SK-N-SH (cell line): Measurements from ENCODE around the gene CDH18. TPM values are rescaled to one million over a fixed set of nuclear protein-coding genes. Genes with fewer than 3 reads are reported as not detected.
A peak's percentile ranks its signal among the peaks of the same experiment; 100 is the strongest.

ENCODE experiments used
- CTCF ChIA-PET: fragments of 300-600, 350-600 bp; formaldehyde crosslinking; extraction: SDS; loops from one replicate; lab custom pipeline; 2021; lab: Yijun Ruan, JAX
- POLR2A ChIA-PET: fragments of 350-600 bp; sonication (Branson Sonifier 250); formaldehyde crosslinking; extraction: SDS; loops from one replicate; lab custom pipeline; 2020; ENCODE audit warnings: antibody characterized with exemption, inconsistent platforms; lab: Yijun Ruan, JAX
- DNase-seq: peaks from one replicate; pipeline ENCODE4 v3.0.0; 2012
- H2AFZ ChIP-seq: fragments of 200-600 bp; sonication (generic); 2 replicates; pipeline ENCODE4 v1.8.1; 2016; ENCODE audit warnings: antibody characterized with exemption, mild to moderate bottlenecking, low read depth
- H3F3A ChIP-seq: fragments of 200-600 bp; sonication (generic); replicated peaks from 2 replicates; pipeline ENCODE3; 2016; ENCODE audit warnings: antibody characterized with exemption, mild to moderate bottlenecking; ENCODE audit not compliant: insufficient read depth
- H3K27ac ChIP-seq, 2 experiments: fragments of 200-500 bp in 1 of 2; fragments of 200-600 bp in 1 of 2; sonication (Bioruptor generic) in 1 of 2; sonication (generic), shearing (Covaris generic) in 1 of 2; 2 replicates each; pipeline versions ENCODE4 v1.5.1 to v1.6.1; 2014 to 2016; ENCODE audit warnings: low read depth in 2 of 2, inconsistent platforms in 1 of 2, low read length in 1 of 2, mild to moderate bottlenecking in 1 of 2, mixed read lengths in 1 of 2
- H3K27me3 ChIP-seq: fragments of 200-600 bp; sonication (generic), shearing (Covaris generic); 2 replicates; pipeline ENCODE4 v1.6.1; 2016; ENCODE audit warnings: mixed run types; ENCODE audit not compliant: insufficient read depth
- H3K36me3 ChIP-seq, 2 experiments: fragments of 200-500 bp in 1 of 2; fragments of 200-600 bp in 1 of 2; sonication (Bioruptor generic) in 1 of 2; sonication (generic) in 1 of 2; replicated peaks in 1 of 2; 2 replicates each; pipeline versions ENCODE3 to v1.5.1; 2014 to 2016; ENCODE audit warnings: low read length in 1 of 2, mild to moderate bottlenecking in 1 of 2; ENCODE audit not compliant: insufficient read depth in 2 of 2, control insufficient read depth in 1 of 2
- H3K4me1 ChIP-seq, 2 experiments: fragments of 200-500 bp in 1 of 2; fragments of 200-600 bp in 1 of 2; sonication (Bioruptor generic) in 1 of 2; sonication (generic), shearing (Covaris generic) in 1 of 2; 2 replicates each; pipeline versions ENCODE4 v1.5.1 to v1.6.1; 2014 to 2016; ENCODE audit warnings: low read depth in 1 of 2, low read length in 1 of 2, mixed run types in 1 of 2; ENCODE audit not compliant: insufficient read depth in 2 of 2, control insufficient read depth in 1 of 2
- H3K4me2 ChIP-seq: fragments of 200-600 bp; sonication (generic), shearing (Covaris generic); 2 replicates; pipeline ENCODE4 v1.6.1; 2017; ENCODE audit warnings: mixed run types
- H3K4me3 ChIP-seq, 2 experiments: fragments of 200-500 bp in 1 of 2; fragments of 200-600 bp in 1 of 2; sonication (Bioruptor generic) in 1 of 2; sonication (generic), shearing (Covaris generic) in 1 of 2; 2 replicates each; pipeline versions ENCODE4 v1.5.1 to v1.8.1; 2014 to 2016; ENCODE audit warnings: low read depth in 2 of 2, inconsistent platforms in 1 of 2, low read length in 1 of 2, mild to moderate bottlenecking in 1 of 2, mixed read lengths in 1 of 2, moderate library complexity in 1 of 2
- H3K79me2 ChIP-seq: fragments of 200-600 bp; sonication (generic); 2 replicates; pipeline ENCODE4 v1.8.1; 2017; ENCODE audit warnings: mild to moderate bottlenecking; ENCODE audit not compliant: insufficient read depth
- H3K9ac ChIP-seq: fragments of 200-600 bp; sonication (generic); 2 replicates; pipeline ENCODE4 v1.6.1; 2017; ENCODE audit warnings: mixed run types
- H3K9me2 ChIP-seq: fragments of 200-600 bp; sonication (generic); 2 replicates; pipeline ENCODE4 v1.6.1; 2017; ENCODE audit warnings: mixed run types
- H3K9me3 ChIP-seq: fragments of 200-600 bp; sonication (generic); 2 replicates; pipeline ENCODE4 v1.6.1; 2017; ENCODE audit warnings: mixed run types, mild to moderate bottlenecking, moderate library complexity
- H4K20me1 ChIP-seq: fragments of 200-600 bp; sonication (generic); 2 replicates; pipeline ENCODE4 v1.6.1; 2017; ENCODE audit warnings: mild to moderate bottlenecking, mixed run types; ENCODE audit not compliant: insufficient read depth
- CHD2 ChIP-seq: fragments of 150-350 bp; IDR thresholded peaks from 2 replicates; pipeline ENCODE4 v1.6.1; 2018; ENCODE audit warnings: low read length; ENCODE audit not compliant: partially characterized antibody
- CTCF ChIP-seq: fragments of 200-600 bp; sonication (generic); IDR thresholded peaks from 2 replicates; pipeline ENCODE4 v1.6.1; 2017; ENCODE audit warnings: antibody characterized with exemption, mild to moderate bottlenecking, moderate library complexity
- EP300 ChIP-seq, 2 experiments: IDR thresholded peaks; 2 replicates each; pipeline versions ENCODE4 v1.4.0 to v1.6.1; 2012; ENCODE audit warnings: borderline replicate concordance in 1 of 2, low read depth in 1 of 2, low read length in 1 of 2
- FOSL2 ChIP-seq: IDR thresholded peaks from 2 replicates; pipeline ENCODE4 v1.4.0; 2012; ENCODE audit warnings: low read depth, mild to moderate bottlenecking, moderate library complexity, borderline replicate concordance
- FOXM1 ChIP-seq: IDR thresholded peaks from 2 replicates; pipeline ENCODE4 v1.4.0; 2012; ENCODE audit warnings: low read depth, mild to moderate bottlenecking
- GATA2 ChIP-seq: sonication (generic); formaldehyde crosslinking; IDR thresholded peaks from 2 replicates; pipeline ENCODE4 v1.5.0; 2020; ENCODE audit warnings: mild to moderate bottlenecking, missing genetic modification reagents
- IRF3 ChIP-seq: fragments of 150-350 bp; IDR thresholded peaks from 2 replicates; pipeline ENCODE4 v1.6.1; 2016; ENCODE audit warnings: mild to moderate bottlenecking, low read depth, low read length
- JUND ChIP-seq: IDR thresholded peaks from 2 replicates; pipeline ENCODE4 v1.4.0; 2012
- MEF2A ChIP-seq: IDR thresholded peaks from 2 replicates; pipeline ENCODE4 v1.4.0; 2012; ENCODE audit warnings: low read depth, borderline replicate concordance
- MXI1 ChIP-seq: IDR thresholded peaks from 2 replicates; pipeline ENCODE4 v1.6.1; 2012; ENCODE audit warnings: mild to moderate bottlenecking, low read depth, low read length, improper control_type of control experiment
- NFIC ChIP-seq: IDR thresholded peaks from 2 replicates; pipeline ENCODE4 v1.4.0; 2012; ENCODE audit warnings: borderline replicate concordance
- NRF1 ChIP-seq: IDR thresholded peaks from 2 replicates; pipeline ENCODE4 v1.6.1; 2012; ENCODE audit warnings: low read depth, mild to moderate bottlenecking, low read length
- PBX3 ChIP-seq: IDR thresholded peaks from 2 replicates; pipeline ENCODE4; 2012
- RAD21 ChIP-seq: IDR thresholded peaks from 2 replicates; pipeline ENCODE4 v1.6.1; 2012; ENCODE audit warnings: mild to moderate bottlenecking, low read length
- REST ChIP-seq: IDR thresholded peaks from 2 replicates; pipeline ENCODE4 v1.6.1; 2012; ENCODE audit warnings: mild to moderate bottlenecking, low read depth, low read length, moderate library complexity
- SIN3A ChIP-seq: IDR thresholded peaks from 2 replicates; pipeline ENCODE4 v1.6.1; 2012; ENCODE audit warnings: low read depth, mild to moderate bottlenecking, low read length, moderate library complexity, borderline replicate concordance
- TEAD4 ChIP-seq: IDR thresholded peaks from 2 replicates; pipeline ENCODE4 v1.4.0; 2012; ENCODE audit warnings: mild to moderate bottlenecking, borderline replicate concordance; ENCODE audit not compliant: insufficient read depth
- USF1 ChIP-seq: IDR thresholded peaks from 2 replicates; pipeline ENCODE4 v1.4.0; 2012; ENCODE audit warnings: low read depth, borderline replicate concordance
- USF2 ChIP-seq: fragments of 150-350 bp; IDR thresholded peaks from 2 replicates; pipeline ENCODE4 v1.6.1; 2017; ENCODE audit warnings: antibody characterized with exemption, low read length, low read depth, borderline replicate concordance
- YY1 ChIP-seq: IDR thresholded peaks from 2 replicates; pipeline ENCODE4 v1.4.0; 2012; ENCODE audit warnings: low read depth, mild to moderate bottlenecking
- WGBS: methylation state at CpG from one replicate; pipeline ENCODE4 v1.1.6; 2017; ENCODE audit warnings: low lambda C conversion rate; 5-methylcytosine and 5-hydroxymethylcytosine counted together
- polyA plus RNA-seq, 3 experiments: library from polyadenylated mRNA; depleted of rRNA; stranded (reverse); fragments of >200 nt; gene quantifications; 2 replicates each; pipeline ENCODE4 v1.2.3, GENCODE V29; 2012

Gene CDH18
- polyA plus RNA-seq, 1 of the 3 experiments (the other 2 are of a cell fraction), result 6.0 TPM

GRCh38 chr5:19977099-19977498 is 10.9 kb downstream of the CDH18 start:
- Histone ChIP-seq H3K36me3 (no peaks in the 10 kb centered on the region), H3K9ac (no peak overlapping the region), H3K4me3 (no peak overlapping the region), H3K9me3 (no peaks in the 10 kb centered on the region), H3K9me2 (no peaks in the 10 kb centered on the region), H3K4me1 (no peaks in the 10 kb centered on the region), H2AFZ (no peak overlapping the region), H3K79me2 (no peaks in the 10 kb centered on the region), H3K27ac (no peak overlapping the region), H3K27me3 (no peaks in the 10 kb centered on the region), H3F3A (no peaks in the 10 kb centered on the region), H3K4me2 (no peak overlapping the region), H4K20me1 (no peaks in the 10 kb centered on the region)
- ChIA-PET POLR2A (no interaction called here), CTCF (no interaction called here)
- 31% methylated on average over 2 of the region's 2 CpGs for WGBS
- TF ChIP-seq GATA2 (peak; percentile 31; the same call in 1 of the 2 replicates), RAD21 (no peak)
- DNase-seq, result no peak

GRCh38 chr5:19975795-19976194 is 12.2 kb downstream of the CDH18 start:
- Histone ChIP-seq H3K9me2 (no peaks in the 10 kb centered on the region), H3F3A (no peaks in the 10 kb centered on the region), H3K9me3 (no peaks in the 10 kb centered on the region), H3K9ac (no peak overlapping the region), H3K36me3 (no peaks in the 10 kb centered on the region), H3K27ac (no peak overlapping the region), H3K4me2 (no peak overlapping the region), H4K20me1 (no peaks in the 10 kb centered on the region), H3K4me3 (no peak overlapping the region), H3K79me2 (no peaks in the 10 kb centered on the region), H3K4me1 (no peaks in the 10 kb centered on the region), H2AFZ (no peak overlapping the region), H3K27me3 (no peaks in the 10 kb centered on the region)
- no peak for DNase-seq
- ChIA-PET POLR2A (no interaction called here), CTCF (no interaction called here)
- WGBS, result 31% methylated on average over 4 of the region's 4 CpGs
- no peak for TF ChIP-seq SIN3A
- TF ChIP-seq JUND, result no peak
- no peak for TF ChIP-seq CHD2
- no peak for TF ChIP-seq FOSL2
- no peak for TF ChIP-seq EP300 (IDR thresholded peaks at IDR 0.05; ENCODE audit: borderline replicate concordance in 1 of 2, low read depth in 1 of 2, low read length in 1 of 2)
- no peak for TF ChIP-seq TEAD4
- no peak for TF ChIP-seq USF2
- no peak for TF ChIP-seq MEF2A
- TF ChIP-seq REST, result no peak
- TF ChIP-seq NRF1, result no peak
- TF ChIP-seq MXI1, result no peak
- no peak for TF ChIP-seq CTCF
- TF ChIP-seq PBX3, result no peak
- no peak for TF ChIP-seq FOXM1
- TF ChIP-seq IRF3, result no peak
- no peak for TF ChIP-seq USF1
- no peak for TF ChIP-seq YY1
- TF ChIP-seq NFIC, result no peak
